ENCODE data around the gene SPATA2L.

SPATA2L gene, protein sequence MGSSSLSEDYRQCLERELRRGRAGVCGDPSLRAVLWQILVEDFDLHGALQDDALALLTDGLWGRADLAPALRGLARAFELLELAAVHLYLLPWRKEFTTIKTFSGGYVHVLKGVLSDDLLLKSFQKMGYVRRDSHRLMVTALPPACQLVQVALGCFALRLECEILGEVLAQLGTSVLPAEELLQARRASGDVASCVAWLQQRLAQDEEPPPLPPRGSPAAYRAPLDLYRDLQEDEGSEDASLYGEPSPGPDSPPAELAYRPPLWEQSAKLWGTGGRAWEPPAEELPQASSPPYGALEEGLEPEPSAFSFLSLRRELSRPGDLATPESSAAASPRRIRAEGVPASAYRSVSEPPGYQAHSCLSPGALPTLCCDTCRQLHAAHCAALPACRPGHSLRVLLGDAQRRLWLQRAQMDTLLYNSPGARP

GRCh38 chr16:89701425-89702406 is at the start of gene SPATA2L:
TSS of gene SPATA2L (minus strand) at chr16:89701705. CDS start at chr16:89701232, 473 bp downstream.
- DNase-seq, result peak; percentile 96

DNA sequence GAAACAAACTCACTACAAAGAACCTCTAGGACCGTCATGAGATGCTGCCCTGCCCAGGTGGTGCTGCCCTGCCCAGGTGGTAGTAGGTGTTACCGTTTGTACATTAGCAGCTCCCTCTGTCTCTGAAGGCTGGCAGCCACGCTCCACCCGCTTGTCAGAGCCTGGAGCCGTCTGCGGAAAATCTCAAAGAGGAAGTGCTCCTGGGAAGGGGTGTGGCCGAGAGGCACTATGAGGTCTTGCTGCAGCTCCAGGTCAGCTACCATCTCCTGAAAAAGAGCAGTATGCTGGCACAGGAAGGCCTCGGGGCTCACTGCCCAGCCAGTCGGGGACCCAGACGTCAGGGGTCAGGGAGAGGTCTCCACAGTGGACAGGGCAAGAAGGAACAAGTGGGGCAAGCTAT is 48.1 kb upstream of the SPATA2L start:
- no peak for DNase-seq

GRCh38 chr16:89748921-89749320 is 47.4 kb upstream of the SPATA2L start:
- DNase-seq, result no peak

- no peak for DNase-seq
These were observed 46.6 kb upstream of the SPATA2L start for GRCh38 chr16:89748076-89748475.

DNA sequence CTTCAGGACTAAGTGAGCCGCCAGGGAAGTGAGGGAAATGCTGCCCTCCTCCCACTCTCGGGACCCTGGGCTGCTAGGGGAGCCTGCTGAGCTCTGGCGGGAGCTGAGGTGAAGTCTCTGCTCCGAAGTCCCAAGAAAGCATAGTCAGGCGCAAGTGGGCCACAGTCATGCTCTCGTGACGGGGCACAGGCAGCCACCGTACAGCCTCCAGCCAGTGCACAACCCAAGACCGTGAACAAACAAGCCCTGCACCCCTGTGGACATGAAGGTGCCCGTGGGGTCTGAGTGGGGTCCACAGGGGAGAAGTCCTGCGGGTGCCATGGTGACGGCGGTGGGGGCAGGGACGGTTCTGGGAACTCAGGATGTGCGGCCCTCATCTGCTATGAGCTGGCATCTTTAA is 44.5 kb upstream of the SPATA2L start:
- DNase-seq, result no peak

- DNase-seq, result no peak
These were observed 43.3 kb upstream of the SPATA2L start for GRCh38 chr16:89744813-89745212.

- no peak for DNase-seq
These were observed 41.4 kb upstream of the SPATA2L start for GRCh38 chr16:89742948-89743347.

DNA sequence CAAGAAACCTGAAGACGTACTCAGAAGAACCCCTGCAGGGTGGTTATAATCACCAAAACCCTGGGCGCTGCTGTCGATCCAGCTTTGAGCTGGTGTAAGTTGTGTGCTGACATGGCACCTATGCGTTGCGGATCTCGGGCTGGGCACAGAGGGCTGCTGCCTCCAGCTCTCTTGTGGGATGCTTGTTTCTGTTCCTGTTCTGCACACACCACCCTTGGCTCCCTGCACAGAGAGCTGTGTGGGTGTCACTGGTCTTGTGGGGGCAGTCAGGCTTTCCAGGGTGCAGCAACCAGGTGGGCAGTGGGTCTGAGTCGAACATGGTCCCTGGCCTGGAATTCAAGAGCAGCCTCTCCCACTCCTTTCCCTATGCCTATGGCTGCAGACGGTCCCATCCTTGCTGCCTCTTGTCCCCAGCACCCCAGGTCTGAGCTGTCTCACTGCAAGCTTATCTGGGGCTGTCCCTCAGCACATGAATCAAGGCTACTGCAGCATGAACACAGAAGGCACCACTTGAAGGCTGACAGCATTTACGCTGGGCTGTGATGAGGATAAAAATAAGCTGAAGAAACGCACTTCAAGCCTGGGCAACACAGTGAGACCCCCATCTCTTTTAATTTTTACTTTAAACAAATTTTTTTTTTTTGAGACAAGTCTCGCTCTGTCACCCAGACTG is 40.0 kb upstream of the SPATA2L start:
- DNase-seq, result no peak

- DNase-seq, result no peak
These were observed 37.9 kb upstream of the SPATA2L start for GRCh38 chr16:89739383-89739782.

- no peak for DNase-seq
These were observed 37.2 kb upstream of the SPATA2L start for GRCh38 chr16:89738538-89739317.

DNA sequence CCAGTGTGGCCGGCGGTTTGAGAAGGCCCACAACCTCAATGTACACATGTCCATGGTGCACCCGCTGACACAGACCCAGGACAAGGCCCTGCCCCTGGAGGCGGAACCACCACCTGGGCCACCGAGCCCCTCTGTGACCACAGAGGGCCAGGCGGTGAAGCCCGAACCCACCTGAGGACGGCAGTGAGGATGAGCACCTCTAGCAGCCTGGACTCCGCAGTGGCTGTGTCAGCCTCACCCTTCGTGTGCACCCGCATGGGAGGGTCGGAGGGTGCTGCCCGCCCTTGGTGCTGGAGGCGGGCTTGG is 36.5 kb upstream of the SPATA2L start:
- DNase-seq, result no peak

DNA sequence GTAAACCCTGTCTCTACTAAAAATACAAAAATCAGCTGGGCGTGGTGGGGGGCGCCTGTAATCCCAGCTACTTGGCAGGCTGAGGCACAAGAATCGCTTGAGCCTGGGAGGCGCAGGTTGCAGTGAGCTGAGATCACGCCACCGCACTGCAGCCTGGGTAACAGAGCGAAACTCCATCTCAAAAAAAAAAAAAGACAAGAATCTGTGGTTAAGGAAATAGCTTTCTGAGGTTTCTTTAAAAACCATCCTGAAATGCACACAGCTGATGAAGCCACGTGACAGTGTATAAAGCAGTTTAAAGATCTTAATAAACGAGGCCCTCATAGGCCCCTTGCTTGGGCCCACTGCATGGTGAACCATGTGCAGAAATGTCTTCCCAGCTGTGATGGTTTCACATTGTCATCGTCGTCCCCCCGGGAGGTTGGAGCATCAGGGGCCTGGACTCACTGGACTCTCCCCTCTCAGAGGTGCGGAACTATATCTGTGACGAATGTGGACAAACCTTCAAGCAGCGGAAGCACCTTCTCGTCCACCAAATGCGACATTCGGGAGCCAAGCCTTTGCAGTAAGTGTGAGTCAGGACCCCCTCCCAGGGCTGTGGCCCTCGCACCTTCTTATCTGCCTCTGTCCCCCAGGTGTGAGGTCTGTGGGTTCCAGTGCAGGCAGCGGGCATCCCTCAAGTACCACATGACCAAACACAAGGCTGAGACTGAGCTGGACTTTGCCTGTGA is 36.0 kb upstream of the SPATA2L start:
- peak; percentile 41 for DNase-seq

DNA sequence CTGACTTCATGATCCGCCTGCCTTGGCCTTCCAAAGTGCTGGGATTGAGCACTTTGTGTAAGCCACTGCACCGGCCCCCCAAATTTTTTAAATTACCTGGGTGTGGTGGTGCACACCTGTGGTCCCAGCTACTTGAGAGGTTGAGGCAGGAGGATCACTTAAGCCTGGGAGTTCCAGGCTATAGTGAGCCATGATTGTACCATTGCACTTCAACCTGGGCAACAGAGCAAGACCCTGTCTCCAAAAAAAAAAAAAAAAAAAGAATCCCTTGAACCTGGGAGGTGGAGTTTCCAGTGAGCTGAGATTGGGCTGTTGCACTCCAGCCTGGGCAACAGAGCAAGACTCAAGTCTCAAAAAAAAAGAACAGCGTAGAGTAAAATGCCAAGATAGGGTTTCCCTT is 35.0 kb upstream of the SPATA2L start:
- no peak for DNase-seq

DNA sequence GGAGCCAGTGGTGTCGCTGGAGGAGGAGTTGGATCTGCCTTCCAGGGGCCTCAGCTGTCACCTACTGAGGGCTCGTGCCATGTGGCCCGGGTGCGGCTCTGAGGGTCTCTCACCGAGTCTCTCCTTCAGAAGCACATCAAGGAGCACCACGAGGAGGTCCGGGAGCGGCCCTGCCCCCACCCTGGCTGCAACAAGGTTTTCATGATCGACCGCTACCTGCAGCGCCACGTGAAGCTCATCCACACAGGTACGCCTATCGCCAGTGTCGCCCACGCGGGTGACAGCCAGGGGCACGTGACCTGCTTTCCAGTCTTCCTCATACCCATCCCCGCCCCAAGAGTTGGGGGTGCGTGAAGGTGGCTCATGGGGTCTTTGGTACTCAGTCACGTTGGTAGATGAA is 32.3 kb upstream of the SPATA2L start:
- no peak for DNase-seq

- no peak for DNase-seq
These were observed 31.8 kb upstream of the SPATA2L start for GRCh38 chr16:89733322-89733721.

DNA sequence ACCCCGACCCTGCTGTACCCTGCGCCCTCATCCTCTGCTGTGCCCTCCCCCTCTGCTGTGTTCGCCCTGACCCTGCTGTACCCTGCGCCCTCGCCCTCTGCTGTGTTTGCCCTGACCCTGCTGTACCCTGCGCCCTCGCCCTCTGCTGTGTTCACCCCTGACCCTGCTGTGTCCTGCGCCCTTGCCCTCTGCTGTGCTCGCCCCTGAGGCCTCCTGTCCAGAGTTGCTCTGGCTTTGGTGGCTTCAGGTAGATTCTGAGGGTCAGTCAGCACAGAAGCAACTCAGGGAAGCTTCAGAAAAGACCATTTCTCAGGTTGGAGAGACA is 31.4 kb upstream of the SPATA2L start:
- DNase-seq, result no peak

- DNase-seq, result no peak
These were observed 30.8 kb upstream of the SPATA2L start for GRCh38 chr16:89732142-89732917.

DNA sequence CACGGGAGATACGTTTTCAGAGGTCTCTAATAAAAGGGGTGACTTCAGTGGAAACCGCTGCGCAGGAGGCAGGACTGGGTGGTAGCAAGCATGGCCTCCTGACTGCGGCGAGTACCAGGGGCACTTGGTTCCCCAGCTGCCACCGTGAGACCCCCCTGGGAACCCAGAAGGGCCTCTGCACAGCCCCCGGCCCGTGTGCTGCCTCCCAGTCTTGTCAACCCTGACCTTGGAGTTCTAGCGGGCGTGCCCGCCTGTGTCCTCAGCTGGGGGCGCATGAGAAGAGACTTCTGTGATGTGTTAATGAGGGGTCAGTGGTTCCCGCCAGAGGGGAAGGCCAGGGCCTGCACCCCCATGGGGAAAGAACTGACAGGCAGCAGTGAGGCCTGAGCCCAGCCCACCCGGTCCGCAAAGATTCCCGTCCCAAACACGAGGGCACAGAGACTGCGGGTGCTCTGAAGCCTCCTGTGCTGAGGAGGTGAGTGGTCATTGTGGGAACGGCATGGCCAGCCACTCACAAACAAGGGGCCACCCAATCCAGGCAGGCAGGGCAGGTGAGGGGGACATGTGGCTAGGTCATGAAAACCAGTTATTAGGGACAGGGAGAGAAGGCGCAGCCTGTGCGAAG is 29.2 kb upstream of the SPATA2L start:
- no peak for DNase-seq

GRCh38 chr16:89729863-89730593 is 28.5 kb upstream of the SPATA2L start:
- no peak for DNase-seq

- DNase-seq, result no peak
These were observed 27.8 kb upstream of the SPATA2L start for GRCh38 chr16:89729293-89729692.
